HG03045 (cell line): ENCODE data around the gene IFNK.

Source experiments
- ATAC-seq: cut with Tn5 transposase; IDR thresholded peaks from one replicate; pipeline ENCODE4 v1.9.1; 2021; ENCODE audit warnings: mild to moderate bottlenecking, moderate library complexity; ENCODE audit not compliant: unreplicated experiment

IFNK gene

GRCh38 chr9:27572566-27572917 lies 48.5 kb downstream of the IFNK start:
- ATAC-seq: peak; percentile 33

- peak; percentile 74 for ATAC-seq
Observed at GRCh38 chr9:27572918-27573633, 49.0 kb downstream of the IFNK start, which contains the start of gene C9orf72. Gene C9orf72, minus strand, starts transcription at chr9:27573481. Its CDS starts 6,361 bp downstream, at chr9:27567120.

GRCh38 chr9:27573634-27574590 lies 49.8 kb downstream of the IFNK start:
- ATAC-seq: peak; percentile 87
